Gastroesophageal sphincter (tissue), 3 donors: ENCODE data around the gene ELAVL1.

Source experiments
- CTCF ChIP-seq, 4 experiments: fragments of 200-600 bp in 2 of 4; fragments of 450-650 bp in 2 of 4; sonication (generic) in 1 of 4; IDR thresholded peaks; one replicate each; pipeline ENCODE4 v1.5.1; 2017 to 2019; ENCODE audit warnings: antibody characterized with exemption in 4 of 4, mild to moderate bottlenecking in 2 of 4, moderate library complexity in 2 of 4
- EP300 ChIP-seq: sonication (generic); formaldehyde crosslinking; IDR thresholded peaks from one replicate; pipeline ENCODE4 v1.6.1; 2017; ENCODE audit warnings: antibody characterized with exemption, mild to moderate bottlenecking

GRCh38 chr19:7931221-7932061, 74.0 kb downstream of the ELAVL1 start:
- TF ChIP-seq CTCF (IDR thresholded peaks at IDR 0.05) (no peak), EP300 (no peak)
